ENCODE measurements around the gene TLN1.

Gene TLN1

DNA sequence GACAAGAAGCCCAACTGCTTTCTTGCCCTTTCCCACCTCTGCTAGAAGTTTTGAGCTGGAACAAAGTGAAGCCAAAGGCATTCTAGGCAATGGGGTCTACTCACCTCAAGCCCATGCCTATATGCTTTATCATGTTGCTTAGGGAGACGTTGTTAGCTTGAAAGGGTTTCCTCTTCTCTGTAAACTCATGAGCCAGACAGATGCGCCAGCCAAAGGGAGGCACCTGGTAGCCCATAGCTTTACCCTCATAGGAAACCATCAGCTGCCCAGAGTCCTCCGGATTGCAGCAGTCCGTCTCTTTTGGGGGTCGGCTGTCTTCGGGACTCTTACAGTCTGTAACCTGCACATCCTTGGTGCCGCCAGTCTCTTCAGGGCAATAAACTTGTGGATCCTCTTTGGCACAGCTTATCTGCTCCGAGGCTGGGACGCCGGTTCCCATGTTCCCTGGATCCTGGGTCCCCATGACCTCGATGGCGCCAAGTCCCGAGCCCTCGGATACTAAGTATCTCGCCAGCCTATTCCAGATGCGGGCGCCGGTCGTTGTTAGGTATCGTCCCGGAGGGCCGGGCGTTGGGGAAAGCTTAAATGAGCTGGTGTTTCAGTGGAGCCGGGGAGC lies 16.4 kb upstream of the TLN1 start:
- H3K4me3 ChIP-seq (ENCODE audit: low read depth, low read length), result peak overlapping the region; percentile 90
- TF ChIP-seq CTCF (IDR thresholded peaks at IDR 0.05; ENCODE audit: borderline replicate concordance, insufficient read depth, low read depth, low read length), result no peak

- H3K4me3 ChIP-seq (ENCODE audit: low read depth, low read length), result peak overlapping the region; percentile 30
- no peak for TF ChIP-seq CTCF (IDR thresholded peaks at IDR 0.05; ENCODE audit: borderline replicate concordance, insufficient read depth, low read depth, low read length)
Observed at GRCh38 chr9:35746583-35746982, 14.6 kb upstream of the TLN1 start.

DNA sequence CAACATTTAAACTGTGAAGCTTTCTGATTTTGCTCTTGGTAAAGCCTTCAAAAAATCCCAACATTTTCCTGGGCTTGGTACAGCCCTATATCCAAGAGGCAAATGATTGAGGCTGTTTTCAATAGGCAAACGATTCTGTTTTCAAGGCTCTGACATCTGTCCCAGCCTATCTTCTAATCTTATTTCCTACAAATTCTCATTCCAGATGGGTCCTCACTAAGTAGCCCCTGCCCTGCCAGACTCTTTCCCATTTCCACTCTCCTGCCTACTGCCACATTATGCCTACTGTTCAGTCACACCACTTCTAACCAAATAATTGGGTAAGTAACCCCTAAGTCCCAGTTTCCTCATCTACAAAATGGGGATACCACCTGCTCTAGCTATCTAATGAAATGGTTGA lies 13.6 kb upstream of the TLN1 start:
- TF ChIP-seq CTCF (IDR thresholded peaks at IDR 0.05; ENCODE audit: borderline replicate concordance, insufficient read depth, low read depth, low read length), result no peak
- no peak overlapping the region for H3K4me3 ChIP-seq (ENCODE audit: low read depth, low read length)

DNA sequence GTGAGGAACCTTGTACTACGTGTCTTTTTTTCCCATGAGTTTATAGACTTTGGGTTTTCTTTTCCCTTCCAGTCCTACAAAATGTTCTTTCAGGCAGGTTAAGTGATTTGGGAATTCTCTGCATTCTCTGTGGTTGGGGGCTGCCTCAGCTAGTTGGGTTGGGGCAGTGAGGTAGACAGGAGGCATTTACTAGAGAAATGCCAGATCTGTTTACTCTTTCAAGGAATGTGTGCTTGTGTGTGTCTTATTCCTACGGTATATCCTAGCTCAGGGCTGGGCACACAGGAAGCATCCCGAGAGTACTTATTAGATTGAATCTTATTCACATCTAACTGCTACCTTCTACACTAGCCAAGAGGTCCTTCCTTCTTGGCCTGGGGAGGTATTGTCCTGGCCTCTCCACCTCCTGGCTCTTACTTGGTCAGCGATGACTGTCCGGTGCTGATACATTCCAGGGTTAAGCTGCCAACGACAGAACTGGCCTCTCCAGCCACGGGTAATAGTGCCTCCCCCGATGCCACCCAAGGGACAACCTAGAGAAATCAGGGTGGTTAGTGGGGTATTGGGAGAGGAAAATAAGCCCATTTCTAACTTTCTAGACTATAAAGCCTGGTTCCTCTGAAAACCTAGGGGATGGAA lies 12.0 kb upstream of the TLN1 start:
- no peak for TF ChIP-seq CTCF (IDR thresholded peaks at IDR 0.05; ENCODE audit: borderline replicate concordance, insufficient read depth, low read depth, low read length)
- H3K4me3 ChIP-seq (ENCODE audit: low read depth, low read length), result no peak overlapping the region

GRCh38 chr9:35743452-35743851 lies 11.5 kb upstream of the TLN1 start:
- no peak overlapping the region for H3K4me3 ChIP-seq (ENCODE audit: low read depth, low read length)
- TF ChIP-seq CTCF (IDR thresholded peaks at IDR 0.05; ENCODE audit: borderline replicate concordance, insufficient read depth, low read depth, low read length), result no peak

- no peak overlapping the region for H3K4me3 ChIP-seq (ENCODE audit: low read depth, low read length)
- TF ChIP-seq CTCF (IDR thresholded peaks at IDR 0.05; ENCODE audit: borderline replicate concordance, insufficient read depth, low read depth, low read length), result no peak
Observed at GRCh38 chr9:35741740-35742139, 9.7 kb upstream of the TLN1 start.

- H3K4me3 ChIP-seq (ENCODE audit: low read depth, low read length), result no peak overlapping the region
- TF ChIP-seq CTCF (IDR thresholded peaks at IDR 0.05; ENCODE audit: borderline replicate concordance, insufficient read depth, low read depth, low read length), result no peak
Observed at GRCh38 chr9:35740243-35740642, 8.2 kb upstream of the TLN1 start.

Measured in GM12875 (cell line).